KBM-7 (cell line): ENCODE data around the gene AFF3.

Source experiments
- DNase-seq: peaks from one replicate; pipeline ENCODE4 v3.0.0-alpha.2; 2015
- in situ Hi-C: fragments of 300-500 bp; cut with MboI; formaldehyde crosslinking; loops from 2 replicates; pipeline ENCODE4 v1.14.3; 2020; ENCODE audit warnings: low sequenced_read_pairs, low pct_unique_long_range_greater_than_20kb, mixed read lengths

Gene AFF3

GRCh38 chr2:99922664-99923063, 219.7 kb downstream of the AFF3 start:
- no peak for DNase-seq
- in situ Hi-C loops = no loop called here

- no peak for DNase-seq
- in situ Hi-C loops = no loop called here
Observed at GRCh38 chr2:99921903-99922302, 220.5 kb downstream of the AFF3 start.

GRCh38 chr2:99918389-99918788, 224.0 kb downstream of the AFF3 start:
- in situ Hi-C loops = no loop called here
- DNase-seq = no peak

GRCh38 chr2:99915108-99915675, 227.2 kb downstream of the AFF3 start:
- in situ Hi-C loops = no loop called here

GRCh38 chr2:99911736-99912135, 230.7 kb downstream of the AFF3 start:
- in situ Hi-C loops = no loop called here

More at GRCh38 chr2:99915108-99915675, 227.2 kb downstream of the AFF3 start:
- no peak for DNase-seq

GRCh38 chr2:99910902-99911301, 231.5 kb downstream of the AFF3 start:
- no peak for DNase-seq
- in situ Hi-C loops = no loop called here

More at GRCh38 chr2:99911736-99912135, 230.7 kb downstream of the AFF3 start:
- DNase-seq = no peak

GRCh38 chr2:99905636-99906035, 236.8 kb downstream of the AFF3 start:
- in situ Hi-C loops = no loop called here
- DNase-seq = no peak

- in situ Hi-C loops = no loop called here
- no peak for DNase-seq
Observed at GRCh38 chr2:99905025-99905424, 237.4 kb downstream of the AFF3 start.

GRCh38 chr2:99903981-99904380, 238.4 kb downstream of the AFF3 start:
- no peak for DNase-seq
- in situ Hi-C loops = no loop called here

- in situ Hi-C loops = no loop called here
- no peak for DNase-seq
Observed at GRCh38 chr2:99900556-99900955, 241.8 kb downstream of the AFF3 start.

GRCh38 chr2:99899882-99900281, 242.5 kb downstream of the AFF3 start:
- in situ Hi-C loops = no loop called here
- no peak for DNase-seq

- no peak for DNase-seq
- in situ Hi-C loops = no loop called here
Observed at GRCh38 chr2:99899058-99899855, 243.1 kb downstream of the AFF3 start.

- DNase-seq = no peak
- in situ Hi-C loops = no loop called here
Observed at GRCh38 chr2:99898336-99899048, 243.9 kb downstream of the AFF3 start.

GRCh38 chr2:99891428-99891780, 251.0 kb downstream of the AFF3 start:
- no peak for DNase-seq
- in situ Hi-C loops = no loop called here

GRCh38 chr2:99890568-99891427, 251.6 kb downstream of the AFF3 start:
- no peak for DNase-seq
- in situ Hi-C loops = no loop called here

GRCh38 chr2:99888617-99889016, 253.8 kb downstream of the AFF3 start:
- DNase-seq = no peak
- in situ Hi-C loops = no loop called here

GRCh38 chr2:99886418-99886817, 256.0 kb downstream of the AFF3 start:
- in situ Hi-C loops = no loop called here
- no peak for DNase-seq

- in situ Hi-C loops = no loop called here
- no peak for DNase-seq
Observed at GRCh38 chr2:99883358-99883757, 259.0 kb downstream of the AFF3 start.

GRCh38 chr2:99881901-99882591, 260.3 kb downstream of the AFF3 start:
- in situ Hi-C loops = no loop called here
- DNase-seq = no peak
